AG09319 (cell line): Measurements from ENCODE around the gene TSEN34.
"Not testable (repeated sequence)": the region's sequence is repeated elsewhere in the genome, so short reads cannot be mapped to it uniquely, and the experiment has no call there.

Experiments
- DNase-seq: peaks from one replicate; pipeline ENCODE4 v3.0.0-alpha.2; 2010; ENCODE audit warnings: low read depth; ENCODE audit errors: extremely low read depth
- TF ChIP-seq, protein P1 (sequence below): IDR thresholded peaks from 2 replicates; pipeline ENCODE4 v1.5.1; 2011; ENCODE audit warnings: low read depth, mild to moderate bottlenecking, inconsistent platforms, low read length, moderate library complexity

The TSEN34 gene

DNA sequence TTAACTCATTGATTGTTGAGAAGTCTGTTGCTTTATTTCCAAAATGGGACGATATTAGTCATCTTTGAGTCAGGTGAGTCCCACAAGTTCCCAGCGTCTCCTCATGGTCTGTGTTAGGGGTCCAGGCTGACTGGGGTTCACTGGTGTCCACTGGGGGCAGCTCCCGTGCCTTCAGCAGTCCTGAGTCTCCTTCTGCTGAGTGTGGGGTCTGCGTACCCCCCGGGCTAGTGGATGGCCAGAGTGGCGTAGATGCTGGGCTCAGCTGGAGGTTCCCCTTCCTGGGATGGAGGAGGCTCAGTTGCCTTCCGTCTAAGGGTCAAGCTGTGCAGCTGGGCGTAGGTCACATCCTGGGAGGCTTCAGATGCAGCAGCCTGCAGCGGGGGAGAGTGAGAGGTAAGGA, 25.8 kb downstream of the TSEN34 start:
- TF ChIP-seq, protein P1, sequence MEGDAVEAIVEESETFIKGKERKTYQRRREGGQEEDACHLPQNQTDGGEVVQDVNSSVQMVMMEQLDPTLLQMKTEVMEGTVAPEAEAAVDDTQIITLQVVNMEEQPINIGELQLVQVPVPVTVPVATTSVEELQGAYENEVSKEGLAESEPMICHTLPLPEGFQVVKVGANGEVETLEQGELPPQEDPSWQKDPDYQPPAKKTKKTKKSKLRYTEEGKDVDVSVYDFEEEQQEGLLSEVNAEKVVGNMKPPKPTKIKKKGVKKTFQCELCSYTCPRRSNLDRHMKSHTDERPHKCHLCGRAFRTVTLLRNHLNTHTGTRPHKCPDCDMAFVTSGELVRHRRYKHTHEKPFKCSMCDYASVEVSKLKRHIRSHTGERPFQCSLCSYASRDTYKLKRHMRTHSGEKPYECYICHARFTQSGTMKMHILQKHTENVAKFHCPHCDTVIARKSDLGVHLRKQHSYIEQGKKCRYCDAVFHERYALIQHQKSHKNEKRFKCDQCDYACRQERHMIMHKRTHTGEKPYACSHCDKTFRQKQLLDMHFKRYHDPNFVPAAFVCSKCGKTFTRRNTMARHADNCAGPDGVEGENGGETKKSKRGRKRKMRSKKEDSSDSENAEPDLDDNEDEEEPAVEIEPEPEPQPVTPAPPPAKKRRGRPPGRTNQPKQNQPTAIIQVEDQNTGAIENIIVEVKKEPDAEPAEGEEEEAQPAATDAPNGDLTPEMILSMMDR, result no peak
- DNase-seq, result no peak

DNA sequence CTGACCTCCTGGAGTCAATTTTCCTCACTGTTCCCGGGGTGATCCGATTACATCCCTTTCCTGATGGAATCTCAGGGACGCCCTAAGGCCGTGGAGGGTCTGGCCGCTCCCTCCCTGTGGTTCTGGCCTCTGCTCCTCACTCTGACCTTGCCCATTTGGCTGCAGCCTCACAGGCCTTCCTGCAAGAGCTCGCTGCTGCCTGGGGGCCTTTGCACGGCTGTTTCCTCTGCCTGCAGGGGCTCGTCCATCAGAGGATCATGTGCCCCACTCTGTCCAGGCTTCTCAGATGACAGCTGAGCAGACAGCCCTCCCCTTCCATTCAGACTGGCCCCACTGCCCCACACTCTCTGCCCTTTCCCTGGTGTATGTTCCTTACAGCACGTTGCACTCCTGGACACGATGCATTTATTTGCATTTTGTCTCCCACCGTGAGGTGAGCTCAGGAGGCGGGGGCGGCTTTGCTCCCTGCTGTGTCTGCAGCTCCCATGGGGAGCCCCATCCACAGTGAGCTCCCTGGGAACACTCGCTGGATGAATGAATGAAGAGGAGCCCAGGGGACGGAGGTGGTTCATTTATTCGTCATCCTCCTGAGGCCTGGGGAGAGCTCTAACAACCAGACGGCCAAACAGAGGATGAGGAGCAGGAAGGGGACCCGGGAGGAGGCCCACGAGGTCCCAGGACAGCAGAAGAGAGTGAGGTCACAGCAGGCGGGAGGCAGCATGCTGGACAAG, 26.6 kb downstream of the TSEN34 start:
- not testable (repeated sequence) for DNase-seq

GRCh38 chr19:54218259-54218658, 27.2 kb downstream of the TSEN34 start:
- TF ChIP-seq, protein P1, result no peak
- DNase-seq, result no peak

DNA sequence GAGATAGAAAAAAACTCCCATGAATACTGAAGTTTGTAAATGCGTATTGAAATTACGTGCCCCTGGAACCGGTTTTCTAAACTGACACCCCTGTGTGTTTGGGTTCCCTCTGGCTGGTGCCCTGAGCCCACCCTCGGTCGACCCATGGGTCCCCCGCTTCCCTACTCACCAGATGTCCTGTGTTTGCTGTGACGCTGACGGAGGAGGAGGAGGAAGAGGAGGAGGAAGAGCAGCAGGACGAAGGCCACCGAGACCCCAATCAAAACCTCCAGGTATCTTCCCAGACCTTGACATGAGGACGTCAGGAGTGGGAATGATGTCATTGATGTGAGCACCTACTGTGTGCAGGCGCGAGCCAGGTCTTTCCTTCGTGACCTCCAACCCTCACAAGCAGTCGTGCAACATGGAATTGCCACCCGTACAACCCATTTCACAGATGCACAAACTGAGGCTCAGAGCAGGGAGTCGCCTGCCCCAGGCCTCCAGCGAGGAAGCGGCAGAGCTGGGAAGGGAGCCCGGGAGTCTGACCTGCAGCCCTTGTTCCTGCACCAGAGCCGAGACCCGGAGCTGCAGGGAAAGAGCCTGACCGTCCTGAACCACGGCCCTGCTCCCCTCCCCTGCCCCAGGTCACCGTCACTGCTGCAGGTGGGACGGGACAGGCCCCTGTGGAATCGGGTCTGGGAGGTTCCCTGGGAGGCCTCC, 28.0 kb downstream of the TSEN34 start:
- TF ChIP-seq, protein P1, result no peak
- DNase-seq, result no peak

DNA sequence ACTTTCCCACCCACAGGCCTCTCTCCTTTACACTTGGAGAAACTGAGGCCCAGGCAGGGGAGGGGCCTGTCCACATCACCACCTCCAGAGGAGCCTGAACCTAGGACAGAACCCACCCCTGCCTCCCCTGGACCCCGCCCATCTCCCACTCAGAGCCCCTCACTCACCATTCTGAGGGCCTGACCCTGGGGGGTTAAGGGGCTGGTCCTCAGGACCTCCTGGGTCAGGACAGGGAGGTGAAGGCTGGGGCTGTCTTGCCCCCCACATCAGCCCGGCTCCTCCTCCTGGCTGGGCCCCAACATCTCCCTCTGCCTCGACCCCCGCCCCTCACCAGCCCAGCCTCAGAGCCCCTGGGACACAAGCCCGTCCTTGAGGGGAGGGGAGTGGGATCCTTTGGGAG, 28.6 kb downstream of the TSEN34 start:
- not testable (repeated sequence) for DNase-seq

- DNase-seq, result not testable (repeated sequence)
Observed at GRCh38 chr19:54221947-54222346, 30.8 kb downstream of the TSEN34 start.

- DNase-seq, result not testable (repeated sequence)
Observed at GRCh38 chr19:54222474-54223276, 31.6 kb downstream of the TSEN34 start, which contains the start of gene LILRB3. Gene LILRB3 (minus strand): TSS chr19:54223007. CDS start chr19:54222976, 31 bp downstream.

DNA sequence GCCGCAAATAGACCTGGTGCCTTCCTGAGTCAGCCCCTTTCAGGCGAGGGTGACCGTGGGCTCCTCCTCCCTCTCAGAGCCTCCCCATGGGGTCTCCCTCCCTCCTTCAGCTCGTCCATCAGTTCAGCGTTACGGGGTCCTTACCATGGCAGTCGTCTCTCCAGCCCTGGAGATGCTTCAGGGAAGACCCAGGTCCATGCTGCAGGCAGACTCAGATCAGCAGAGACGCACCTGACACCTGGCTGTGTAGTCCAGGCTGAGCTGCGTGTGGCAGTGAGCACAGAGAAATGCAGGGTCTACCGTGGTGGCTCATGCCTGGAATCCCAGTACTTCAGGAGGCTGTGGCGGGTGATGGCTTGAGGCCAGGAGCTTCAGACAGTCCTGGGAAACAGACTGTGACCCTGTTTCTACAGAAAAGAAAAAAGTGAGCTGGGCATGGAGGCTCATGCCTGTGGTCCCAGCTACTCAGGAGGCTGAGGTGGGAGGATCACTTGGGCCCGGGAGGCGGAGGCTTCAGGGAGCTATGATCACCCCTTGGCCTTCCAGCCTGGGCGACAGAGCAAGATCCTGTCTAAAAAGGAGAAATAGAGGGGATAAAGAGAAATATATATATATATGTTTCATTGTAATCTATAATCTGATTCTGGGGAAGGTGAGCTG, 32.3 kb downstream of the TSEN34 start:
- DNase-seq, result not testable (repeated sequence)

DNA sequence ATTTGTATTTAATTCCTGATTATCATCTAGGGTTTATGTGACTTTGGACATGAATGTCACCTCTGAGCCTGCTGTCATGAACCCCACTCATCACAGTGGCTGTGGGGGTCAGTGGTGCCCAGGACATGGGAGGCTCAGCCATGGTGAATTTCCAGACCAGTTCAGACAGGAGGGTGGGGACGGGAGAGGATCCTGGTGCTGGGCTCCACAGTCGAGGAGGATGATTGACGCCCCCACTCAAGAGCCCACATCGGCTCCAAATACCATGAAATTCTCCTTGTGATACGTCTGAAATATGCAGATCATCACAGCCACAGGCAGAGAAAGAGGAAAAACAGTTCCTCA, 32.8 kb downstream of the TSEN34 start:
- not testable (repeated sequence) for DNase-seq

GRCh38 chr19:54224619-54225018, 33.5 kb downstream of the TSEN34 start:
- DNase-seq, result not testable (repeated sequence)

GRCh38 chr19:54229146-54229545, 38.0 kb downstream of the TSEN34 start:
- no peak for DNase-seq
- TF ChIP-seq, protein P1, result no peak
